ENCODE measurements around the gene LRP6.

The LRP6 gene

GRCh38 chr12:12226187-12226586, 40.7 kb downstream of the LRP6 start:
- DNase-seq (ENCODE audit: low spot score) = no peak
- TF ChIP-seq, protein P1, sequence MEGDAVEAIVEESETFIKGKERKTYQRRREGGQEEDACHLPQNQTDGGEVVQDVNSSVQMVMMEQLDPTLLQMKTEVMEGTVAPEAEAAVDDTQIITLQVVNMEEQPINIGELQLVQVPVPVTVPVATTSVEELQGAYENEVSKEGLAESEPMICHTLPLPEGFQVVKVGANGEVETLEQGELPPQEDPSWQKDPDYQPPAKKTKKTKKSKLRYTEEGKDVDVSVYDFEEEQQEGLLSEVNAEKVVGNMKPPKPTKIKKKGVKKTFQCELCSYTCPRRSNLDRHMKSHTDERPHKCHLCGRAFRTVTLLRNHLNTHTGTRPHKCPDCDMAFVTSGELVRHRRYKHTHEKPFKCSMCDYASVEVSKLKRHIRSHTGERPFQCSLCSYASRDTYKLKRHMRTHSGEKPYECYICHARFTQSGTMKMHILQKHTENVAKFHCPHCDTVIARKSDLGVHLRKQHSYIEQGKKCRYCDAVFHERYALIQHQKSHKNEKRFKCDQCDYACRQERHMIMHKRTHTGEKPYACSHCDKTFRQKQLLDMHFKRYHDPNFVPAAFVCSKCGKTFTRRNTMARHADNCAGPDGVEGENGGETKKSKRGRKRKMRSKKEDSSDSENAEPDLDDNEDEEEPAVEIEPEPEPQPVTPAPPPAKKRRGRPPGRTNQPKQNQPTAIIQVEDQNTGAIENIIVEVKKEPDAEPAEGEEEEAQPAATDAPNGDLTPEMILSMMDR (IDR thresholded peaks at IDR 0.05; ENCODE audit: extremely low read depth, missing control alignments) = no peak

GRCh38 chr12:12224240-12224940, 42.5 kb downstream of the LRP6 start:
- TF ChIP-seq, protein P1 (IDR thresholded peaks at IDR 0.05; ENCODE audit: extremely low read depth, missing control alignments) = no peak
- no peak for DNase-seq (ENCODE audit: low spot score)

DNA sequence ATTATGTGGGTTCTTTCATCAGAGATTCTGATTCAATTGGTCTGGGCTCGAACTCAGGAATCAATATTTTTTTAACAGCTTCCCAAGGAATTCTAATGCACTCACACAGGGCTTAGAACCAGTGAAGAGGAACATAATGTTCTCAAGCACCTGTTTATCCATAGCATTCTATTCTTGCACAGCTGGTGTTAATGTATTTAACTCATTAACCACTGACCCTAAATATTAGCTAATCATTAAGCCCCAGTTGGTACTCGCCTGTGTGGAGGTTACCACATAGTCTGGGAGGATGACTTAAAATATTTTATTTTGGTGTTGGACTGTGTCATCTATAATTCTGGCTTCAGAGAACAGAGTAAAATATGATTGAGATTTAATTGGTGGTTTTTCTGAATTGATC, 45.3 kb downstream of the LRP6 start:
- TF ChIP-seq, protein P1 (IDR thresholded peaks at IDR 0.05; ENCODE audit: extremely low read depth, missing control alignments) = no peak
- DNase-seq (ENCODE audit: low spot score) = no peak

GRCh38 chr12:12219664-12220063, 47.2 kb downstream of the LRP6 start:
- DNase-seq (ENCODE audit: low spot score) = no peak
- TF ChIP-seq, protein P1 (IDR thresholded peaks at IDR 0.05; ENCODE audit: extremely low read depth, missing control alignments) = no peak

- DNase-seq (ENCODE audit: low spot score) = no peak
- TF ChIP-seq, protein P1 (IDR thresholded peaks at IDR 0.05; ENCODE audit: extremely low read depth, missing control alignments) = no peak
Observed at GRCh38 chr12:12217018-12217359, 49.9 kb downstream of the LRP6 start.

GRCh38 chr12:12216349-12217017, 50.4 kb downstream of the LRP6 start:
- TF ChIP-seq, protein P1 (IDR thresholded peaks at IDR 0.05; ENCODE audit: extremely low read depth, missing control alignments) = no peak
- no peak for DNase-seq (ENCODE audit: low spot score)

DNA sequence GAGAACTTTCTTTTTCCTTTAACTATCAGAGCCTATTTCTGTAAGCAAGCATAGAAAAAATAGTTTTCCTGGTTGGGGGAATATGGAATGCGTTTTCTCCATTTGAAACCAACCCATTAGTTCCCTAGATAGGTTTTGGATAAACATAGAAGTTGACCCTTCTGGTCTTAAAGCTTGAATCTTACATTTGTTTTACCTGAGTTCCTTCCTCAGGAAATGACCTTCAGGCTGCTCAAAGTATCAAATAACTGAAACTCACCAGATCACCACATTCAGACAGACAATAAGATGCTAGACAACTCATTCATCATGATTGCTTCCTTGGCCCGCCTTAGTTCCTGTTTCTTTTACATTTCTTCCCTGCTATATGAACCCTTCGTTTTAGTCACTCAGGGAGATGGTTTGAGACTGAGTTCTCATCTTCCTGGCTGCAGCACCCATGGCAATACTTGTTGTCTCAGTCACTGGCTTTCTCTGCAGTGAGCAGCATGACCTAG, 52.2 kb downstream of the LRP6 start:
- TF ChIP-seq, protein P1 (IDR thresholded peaks at IDR 0.05; ENCODE audit: extremely low read depth, missing control alignments) = no peak
- no peak for DNase-seq (ENCODE audit: low spot score)

All from GM20000 (cell line).